HG02840 (cell line): ENCODE data around the gene GPR180.

Source experiments
- ATAC-seq: cut with Tn5 transposase; IDR thresholded peaks from one replicate; pipeline ENCODE4 v1.9.1; 2021; ENCODE audit warnings: mild to moderate bottlenecking, moderate library complexity, moderate number of reproducible peaks; ENCODE audit not compliant: unreplicated experiment, low FRiP score

GPR180 gene

DNA sequence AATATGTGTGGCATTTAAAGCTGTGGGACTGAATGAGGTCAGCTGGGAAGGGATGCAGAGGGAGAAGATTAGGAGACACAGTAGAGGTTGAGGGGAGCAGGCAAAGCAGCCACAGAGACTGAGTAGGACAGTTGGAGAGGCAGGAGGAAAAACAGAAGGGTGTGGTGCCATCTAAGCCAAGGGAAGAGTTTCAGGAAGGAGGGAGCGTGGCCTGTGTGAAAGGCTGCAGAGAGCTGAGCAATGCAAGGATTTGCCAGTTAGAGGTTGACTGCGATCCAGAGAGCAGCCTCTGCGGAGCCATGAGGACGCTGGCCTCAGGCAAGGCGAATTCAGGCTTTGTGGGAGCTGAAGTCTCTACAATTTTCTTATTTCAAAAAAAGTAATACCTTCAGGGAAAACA lies 81.8 kb downstream of the GPR180 start:
- ATAC-seq, result no peak
